CD4-positive, alpha-beta T cell treated with Interleukin-21 for 1 hour (primary cell): ENCODE data around the gene NMS.
"Not testable (repeated sequence)": the region's sequence is repeated elsewhere in the genome, so short reads cannot be mapped to it uniquely, and the experiment has no call there.

ENCODE experiments used
- DNase-seq: peaks from one replicate; pipeline ENCODE4 v3.0.0-alpha.2; 2020

Gene NMS

GRCh38 chr2:100470182-100470581 lies at the start of gene NMS:
TSS of gene NMS (plus strand) at chr2:100470482. CDS start at chr2:100470489, 7 bp downstream.
- DNase-seq: no peak

- DNase-seq: no peak
These were observed 47.8 kb upstream of the NMS start for GRCh38 chr2:100422320-100423055.

GRCh38 chr2:100423631-100424030 lies 46.7 kb upstream of the NMS start:
- DNase-seq: no peak

GRCh38 chr2:100424277-100424875 lies 45.9 kb upstream of the NMS start:
- no peak for DNase-seq

- DNase-seq: no peak
These were observed 45.2 kb upstream of the NMS start for GRCh38 chr2:100425107-100425506.

GRCh38 chr2:100425573-100426383 lies 44.5 kb upstream of the NMS start:
- no peak for DNase-seq

GRCh38 chr2:100426384-100426720 lies 43.9 kb upstream of the NMS start:
- DNase-seq: no peak

GRCh38 chr2:100427111-100427510 lies 43.2 kb upstream of the NMS start:
- DNase-seq: no peak

- DNase-seq: peak; percentile 54
These were observed 42.5 kb upstream of the NMS start for GRCh38 chr2:100427627-100428258.

- no peak for DNase-seq
These were observed 40.6 kb upstream of the NMS start for GRCh38 chr2:100429726-100430125.

- no peak for DNase-seq
These were observed 32.5 kb upstream of the NMS start for GRCh38 chr2:100437751-100438150.

- no peak for DNase-seq
These were observed 23.6 kb upstream of the NMS start for GRCh38 chr2:100446696-100447095.

GRCh38 chr2:100451092-100451491 lies 19.2 kb upstream of the NMS start:
- no peak for DNase-seq

- no peak for DNase-seq
These were observed 18.5 kb upstream of the NMS start for GRCh38 chr2:100451734-100452133.

- no peak for DNase-seq
These were observed 16.4 kb upstream of the NMS start for GRCh38 chr2:100453853-100454252.

- not testable (repeated sequence) for DNase-seq
These were observed 13.9 kb upstream of the NMS start for GRCh38 chr2:100456357-100456756.

GRCh38 chr2:100460904-100461530 lies 9.3 kb upstream of the NMS start:
- no peak for DNase-seq

- no peak for DNase-seq
These were observed 724 bp downstream of the NMS start for GRCh38 chr2:100470898-100471514.

GRCh38 chr2:100476606-100477005 lies 6.3 kb downstream of the NMS start:
- DNase-seq: no peak

- no peak for DNase-seq
These were observed 12.5 kb downstream of the NMS start for GRCh38 chr2:100482741-100483140.

GRCh38 chr2:100483895-100484294 lies 13.6 kb downstream of the NMS start:
- no peak for DNase-seq

GRCh38 chr2:100484390-100484789 lies 14.1 kb downstream of the NMS start:
- no peak for DNase-seq

GRCh38 chr2:100485396-100485795 lies 15.1 kb downstream of the NMS start:
- DNase-seq: no peak
